ENCODE measurements around the gene LIME1. TPM values are rescaled to one million over a fixed set of nuclear protein-coding genes. Genes with fewer than 3 reads are reported as not detected.
A peak's percentile ranks its signal among the peaks of the same experiment; 100 is the strongest.

Gene LIME1
- total and polyA plus RNA-seq, 9 of the 15 experiments (the other 6 are each of a cell fraction or from before 2014, with no cell fraction given): 0.11 to 17.1 (median 2.8) TPM; not detected in 2

DNA sequence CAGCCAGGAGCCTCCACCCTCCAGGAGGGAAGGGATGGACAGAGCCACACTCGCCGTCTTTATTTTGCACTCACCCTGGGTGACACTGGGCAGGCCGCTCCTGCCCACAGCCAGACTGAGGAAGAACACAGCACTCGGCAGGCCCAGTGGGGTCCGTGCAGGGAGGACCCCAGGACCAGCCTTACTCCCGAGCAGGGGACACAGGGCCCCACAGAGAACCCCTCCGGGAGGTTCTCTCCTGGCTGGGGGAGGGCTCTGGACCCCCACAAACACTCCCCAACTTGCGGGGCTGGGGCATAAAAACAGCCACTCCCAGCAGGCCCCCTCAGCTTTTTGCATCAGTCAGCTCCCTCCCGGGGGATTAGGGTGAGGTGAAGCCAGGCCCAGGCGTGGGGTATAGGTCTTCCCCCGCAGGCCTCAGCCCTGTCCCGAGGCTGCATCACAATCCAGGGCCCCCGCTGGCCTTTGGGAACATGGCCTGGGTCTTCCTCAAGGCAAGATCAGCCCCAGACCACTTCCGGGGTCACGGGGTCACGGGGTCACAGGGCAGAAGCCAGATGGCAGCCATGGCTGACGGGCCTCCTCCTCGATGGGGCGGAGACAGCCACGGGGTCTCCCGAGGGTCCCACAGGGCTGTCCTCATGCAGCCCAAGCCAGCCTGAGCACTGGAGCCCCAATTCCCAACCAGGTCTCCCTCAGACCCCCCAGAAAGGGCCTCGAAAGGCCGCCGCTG lies 36.8 kb upstream of the LIME1 start (continued):
- no peak for TF ChIP-seq ZNF717 (CRISPR knock-in tag; IDR thresholded peaks at IDR 0.05)
- TF ChIP-seq MEF2D (tag; conservative IDR thresholded peaks at IDR 0.05; ENCODE audit: low read depth): no peak
- TF ChIP-seq ZNF76 (CRISPR knock-in tag; IDR thresholded peaks at IDR 0.05; ENCODE audit: borderline replicate concordance): no peak
- TF ChIP-seq, protein P1, sequence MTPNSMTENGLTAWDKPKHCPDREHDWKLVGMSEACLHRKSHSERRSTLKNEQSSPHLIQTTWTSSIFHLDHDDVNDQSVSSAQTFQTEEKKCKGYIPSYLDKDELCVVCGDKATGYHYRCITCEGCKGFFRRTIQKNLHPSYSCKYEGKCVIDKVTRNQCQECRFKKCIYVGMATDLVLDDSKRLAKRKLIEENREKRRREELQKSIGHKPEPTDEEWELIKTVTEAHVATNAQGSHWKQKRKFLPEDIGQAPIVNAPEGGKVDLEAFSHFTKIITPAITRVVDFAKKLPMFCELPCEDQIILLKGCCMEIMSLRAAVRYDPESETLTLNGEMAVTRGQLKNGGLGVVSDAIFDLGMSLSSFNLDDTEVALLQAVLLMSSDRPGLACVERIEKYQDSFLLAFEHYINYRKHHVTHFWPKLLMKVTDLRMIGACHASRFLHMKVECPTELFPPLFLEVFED (CRISPR knock-in tag; conservative IDR thresholded peaks at IDR 0.05): 0 out of 2 replicates have a peak, but pooled peaks have one; percentile 16
- no peak for TF ChIP-seq U2AF2 (optimal IDR thresholded peaks at IDR 0.05; ENCODE audit: low read depth, low read length)
- no peak for TF ChIP-seq CEBPB (tag; IDR thresholded peaks at IDR 0.05)
- TF ChIP-seq HNRNPL (IDR thresholded peaks at IDR 0.05; ENCODE audit: low read depth, low read length): no peak
- no peak for TF ChIP-seq HMGN3 (IDR thresholded peaks at IDR 0.05; ENCODE audit: borderline replicate concordance, extremely low read depth, insufficient read length, low read depth, low read length)
- no peak for TF ChIP-seq LCOR (CRISPR knock-in tag; IDR thresholded peaks at IDR 0.05)
- peak; percentile 55; the same call in 1 of the 2 replicates for TF ChIP-seq MYNN (IDR thresholded peaks at IDR 0.05)
- no peak for TF ChIP-seq MYNN (CRISPR knock-in tag; IDR thresholded peaks at IDR 0.05)
- no peak for TF ChIP-seq COPS2 (conservative IDR thresholded peaks at IDR 0.05)
- no peak for TF ChIP-seq TAF7 (tag; IDR thresholded peaks at IDR 0.05)
- TF ChIP-seq ARID1B (IDR thresholded peaks at IDR 0.05): 0 out of 2 replicates have a peak, but pooled peaks have one; percentile 3
- TF ChIP-seq, protein P2, sequence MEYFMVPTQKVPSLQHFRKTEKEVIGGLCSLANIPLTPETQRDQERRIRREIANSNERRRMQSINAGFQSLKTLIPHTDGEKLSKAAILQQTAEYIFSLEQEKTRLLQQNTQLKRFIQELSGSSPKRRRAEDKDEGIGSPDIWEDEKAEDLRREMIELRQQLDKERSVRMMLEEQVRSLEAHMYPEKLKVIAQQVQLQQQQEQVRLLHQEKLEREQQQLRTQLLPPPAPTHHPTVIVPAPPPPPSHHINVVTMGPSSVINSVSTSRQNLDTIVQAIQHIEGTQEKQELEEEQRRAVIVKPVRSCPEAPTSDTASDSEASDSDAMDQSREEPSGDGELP (CRISPR knock-in tag; IDR thresholded peaks at IDR 0.05; ENCODE audit: borderline replicate concordance): no peak
- peak; percentile 34; the same call in 1 of the 2 replicates for TF ChIP-seq POLR2AphosphoS5 (IDR thresholded peaks at IDR 0.05; ENCODE audit: control insufficient read depth, insufficient read depth, low read depth, low read length)
- TF ChIP-seq ZNF707 (CRISPR knock-in tag; conservative IDR thresholded peaks at IDR 0.05): no peak
- no peak for TF ChIP-seq ZNF431 (CRISPR knock-in tag; IDR thresholded peaks at IDR 0.05)
- no peak for TF ChIP-seq ZNF586 (CRISPR knock-in tag; conservative IDR thresholded peaks at IDR 0.05)
- no peak for TF ChIP-seq GATAD2B (IDR thresholded peaks at IDR 0.05; ENCODE audit: borderline replicate concordance)
- TF ChIP-seq, protein P3, sequence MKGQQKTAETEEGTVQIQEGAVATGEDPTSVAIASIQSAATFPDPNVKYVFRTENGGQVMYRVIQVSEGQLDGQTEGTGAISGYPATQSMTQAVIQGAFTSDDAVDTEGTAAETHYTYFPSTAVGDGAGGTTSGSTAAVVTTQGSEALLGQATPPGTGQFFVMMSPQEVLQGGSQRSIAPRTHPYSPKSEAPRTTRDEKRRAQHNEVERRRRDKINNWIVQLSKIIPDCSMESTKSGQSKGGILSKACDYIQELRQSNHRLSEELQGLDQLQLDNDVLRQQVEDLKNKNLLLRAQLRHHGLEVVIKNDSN (CRISPR knock-in tag; IDR thresholded peaks at IDR 0.05): no peak
- TF ChIP-seq, protein P4, sequence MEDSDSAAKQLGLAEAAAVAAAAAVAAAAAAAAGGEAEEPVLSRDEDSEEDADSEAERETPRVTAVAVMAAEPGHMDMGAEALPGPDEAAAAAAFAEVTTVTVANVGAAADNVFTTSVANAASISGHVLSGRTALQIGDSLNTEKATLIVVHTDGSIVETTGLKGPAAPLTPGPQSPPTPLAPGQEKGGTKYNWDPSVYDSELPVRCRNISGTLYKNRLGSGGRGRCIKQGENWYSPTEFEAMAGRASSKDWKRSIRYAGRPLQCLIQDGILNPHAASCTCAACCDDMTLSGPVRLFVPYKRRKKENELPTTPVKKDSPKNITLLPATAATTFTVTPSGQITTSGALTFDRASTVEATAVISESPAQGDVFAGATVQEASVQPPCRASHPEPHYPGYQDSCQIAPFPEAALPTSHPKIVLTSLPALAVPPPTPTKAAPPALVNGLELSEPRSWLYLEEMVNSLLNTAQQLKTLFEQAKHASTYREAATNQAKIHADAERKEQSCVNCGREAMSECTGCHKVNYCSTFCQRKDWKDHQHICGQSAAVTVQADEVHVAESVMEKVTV (CRISPR knock-in tag; IDR thresholded peaks at IDR 0.05): no peak
- no peak for TF ChIP-seq BMI1 (IDR thresholded peaks at IDR 0.05; ENCODE audit: low read length)
- TF ChIP-seq FOXJ2 (tag; IDR thresholded peaks at IDR 0.05): no peak
- no peak for TF ChIP-seq ILF3 (IDR thresholded peaks at IDR 0.05; ENCODE audit: borderline replicate concordance)
- no peak for TF ChIP-seq KDM4B (IDR thresholded peaks at IDR 0.05; ENCODE audit: borderline replicate concordance in 2 of 2, low read depth in 1 of 2)
